Fibroblast of gingiva (primary cell): ENCODE results near the gene HEPN1.

Source experiments
- DNase-seq: peaks from one replicate; pipeline ENCODE4 v3.0.0-alpha.2; 2011; ENCODE audit warnings: low read depth

HEPN1 gene

DNA sequence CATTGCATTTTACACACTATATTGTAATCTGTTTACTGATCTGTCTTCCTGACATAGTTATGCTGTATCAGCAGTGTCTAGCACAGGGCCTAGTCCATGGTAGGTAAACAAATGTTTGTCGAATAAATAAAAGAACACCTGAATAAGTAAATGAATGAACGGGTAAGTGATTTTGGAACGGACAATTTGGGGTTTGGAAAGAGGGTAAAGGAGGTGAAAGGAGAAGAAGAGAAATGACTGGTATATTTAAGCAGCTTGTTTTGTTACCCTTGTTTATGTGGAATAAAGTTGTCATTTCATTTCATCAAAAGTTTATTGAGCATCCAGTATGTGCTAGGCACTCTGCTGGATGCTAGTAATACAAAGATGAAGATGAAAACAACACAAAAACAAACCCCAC lies at the start of gene HEPN1:
Gene HEPN1 (plus strand): TSS at position 301 of the 400 bp plus-strand sequence.
- no peak for DNase-seq

DNA sequence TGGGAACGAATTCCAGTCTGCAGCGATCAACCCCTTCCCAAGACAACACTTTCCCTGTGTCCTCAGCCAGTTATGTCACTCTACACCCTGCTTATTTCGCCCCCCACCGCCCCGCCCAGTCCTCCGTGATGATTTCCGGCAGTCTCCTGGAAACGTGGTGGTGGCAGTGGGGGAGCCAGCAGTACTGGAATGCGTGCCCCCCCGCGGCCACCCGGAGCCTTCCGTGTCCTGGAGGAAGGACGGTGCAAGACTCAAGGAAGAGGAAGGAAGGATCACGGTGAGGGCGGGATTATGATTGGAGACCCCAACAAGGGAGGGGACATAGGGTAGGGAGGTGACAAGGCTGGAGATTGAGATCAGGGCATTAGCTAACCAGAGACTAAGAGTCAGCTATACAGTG lies 49.7 kb upstream of the HEPN1 start:
- no peak for DNase-seq

DNA sequence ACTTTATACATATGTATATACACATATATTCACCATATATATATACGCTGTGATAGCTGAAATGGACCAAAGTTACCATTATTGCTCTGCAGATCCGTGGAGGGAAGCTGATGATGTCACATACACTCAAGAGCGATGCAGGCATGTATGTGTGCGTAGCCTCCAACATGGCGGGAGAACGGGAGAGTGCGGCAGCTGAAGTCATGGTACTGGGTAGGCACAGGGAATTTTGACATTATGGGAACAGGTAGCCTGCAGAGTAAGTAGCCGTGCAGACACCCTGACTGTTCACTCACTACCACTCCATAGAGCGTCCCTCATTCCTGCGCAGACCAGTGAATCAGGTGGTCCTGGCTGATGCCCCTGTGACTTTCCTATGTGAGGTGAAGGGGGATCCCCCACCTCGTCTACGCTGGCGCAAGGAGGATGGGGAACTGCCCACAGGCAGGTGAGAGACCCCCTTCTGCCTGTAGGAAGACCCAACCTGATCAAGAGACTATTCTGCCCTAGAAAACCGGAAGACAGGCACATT lies 49.1 kb upstream of the HEPN1 start:
- DNase-seq: no peak

DNA sequence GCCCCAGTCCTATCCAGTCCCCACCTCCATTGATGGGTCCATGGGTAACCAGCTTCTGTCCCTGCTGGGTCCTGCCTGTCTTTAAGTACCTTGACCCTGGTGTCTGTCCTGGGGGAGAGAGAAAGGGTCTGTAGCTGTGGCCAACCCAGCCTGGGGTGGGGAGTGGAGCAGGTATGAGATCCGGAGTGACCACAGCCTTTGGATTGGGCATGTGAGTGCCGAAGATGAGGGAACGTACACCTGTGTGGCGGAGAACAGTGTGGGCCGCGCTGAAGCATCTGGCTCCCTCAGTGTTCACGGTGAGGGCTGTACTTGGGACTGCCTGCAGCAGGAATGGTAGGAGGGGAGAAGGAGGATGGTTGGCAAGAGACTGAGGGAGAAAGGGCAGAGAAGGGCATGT lies 48.6 kb upstream of the HEPN1 start:
- no peak for DNase-seq

DNA sequence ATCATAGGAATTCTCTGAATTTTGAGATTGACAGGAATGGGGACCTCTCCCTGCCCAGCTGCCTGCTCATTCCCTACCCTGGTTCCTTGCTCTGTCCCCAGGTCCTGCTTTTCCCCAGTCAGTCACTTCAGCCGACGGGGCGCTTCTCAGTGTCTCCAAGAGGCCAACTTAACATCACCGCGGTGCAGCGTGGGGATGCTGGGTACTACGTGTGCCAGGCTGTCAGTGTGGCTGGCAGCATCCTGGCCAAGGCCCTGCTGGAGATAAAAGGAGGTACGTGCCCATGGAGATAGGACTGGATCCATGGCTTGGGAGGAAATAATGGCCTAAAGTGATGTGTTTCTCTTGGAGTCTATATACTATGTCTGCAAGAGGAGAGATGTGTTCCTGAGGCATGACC lies 46.8 kb upstream of the HEPN1 start:
- no peak for DNase-seq

DNA sequence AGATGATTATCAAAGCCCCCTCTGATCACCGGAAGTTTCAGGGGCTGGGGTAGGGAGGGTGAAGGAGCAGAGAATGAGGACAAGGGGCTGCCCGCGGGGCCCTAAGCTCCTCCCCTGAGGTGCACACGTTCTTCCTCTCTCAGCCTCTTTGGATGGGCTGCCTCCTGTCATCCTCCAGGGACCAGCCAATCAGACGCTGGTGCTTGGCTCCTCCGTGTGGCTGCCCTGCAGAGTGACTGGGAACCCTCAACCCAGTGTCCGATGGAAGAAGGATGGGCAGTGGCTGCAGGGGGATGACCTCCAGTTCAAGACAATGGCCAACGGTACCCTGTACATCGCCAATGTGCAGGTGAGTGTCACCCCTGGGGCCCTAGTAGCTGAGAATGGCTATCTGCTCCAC lies 46.3 kb upstream of the HEPN1 start:
- no peak for DNase-seq

DNA sequence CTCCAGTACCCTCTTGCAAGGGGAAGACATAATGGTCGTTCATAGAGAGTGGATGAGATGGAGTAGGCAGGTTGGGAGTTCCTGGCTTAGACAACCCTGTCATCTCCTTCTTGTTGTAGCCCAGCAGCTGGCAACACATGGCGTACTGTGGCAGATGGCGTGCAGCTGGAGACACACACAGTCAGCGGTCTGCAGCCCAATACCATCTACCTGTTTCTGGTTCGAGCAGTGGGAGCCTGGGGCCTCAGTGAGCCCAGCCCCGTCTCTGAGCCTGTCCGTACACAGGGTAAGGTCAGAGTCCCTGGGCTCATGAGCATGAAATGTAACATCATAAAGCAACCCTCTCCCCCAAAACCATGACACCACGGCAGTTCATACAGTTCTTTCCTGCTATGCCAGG lies 45.1 kb upstream of the HEPN1 start:
- no peak for DNase-seq

DNA sequence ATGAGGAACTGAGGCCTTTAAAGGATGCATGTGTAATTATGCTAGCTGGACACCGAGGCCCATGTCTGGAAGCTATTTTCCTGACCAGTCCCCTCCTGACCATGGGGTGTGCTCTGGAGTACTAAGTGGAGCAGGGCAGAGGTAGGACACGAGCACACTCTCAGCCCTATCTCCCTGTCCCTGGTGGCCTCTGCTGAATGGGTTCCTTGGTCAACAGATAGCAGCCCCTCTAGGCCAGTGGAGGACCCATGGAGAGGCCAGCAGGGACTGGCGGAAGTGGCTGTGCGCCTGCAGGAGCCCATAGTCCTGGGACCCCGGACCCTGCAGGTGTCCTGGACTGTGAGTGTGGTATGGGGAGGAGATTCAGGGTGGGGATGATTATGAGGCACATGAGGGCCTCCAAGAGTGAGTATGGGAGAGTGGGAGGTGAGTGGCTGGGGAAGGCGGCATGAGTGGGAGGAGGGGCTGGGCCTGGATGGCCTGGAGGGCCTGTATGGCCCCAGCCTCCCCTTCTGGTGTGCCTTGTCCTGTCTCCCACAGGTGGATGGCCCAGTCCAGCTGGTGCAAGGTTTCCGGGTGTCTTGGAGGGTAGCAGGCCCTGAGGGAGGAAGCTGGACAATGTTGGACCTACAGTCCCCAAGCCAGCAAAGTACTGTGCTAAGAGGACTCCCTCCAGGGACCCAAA lies 44.3 kb upstream of the HEPN1 start:
- no peak for DNase-seq

DNA sequence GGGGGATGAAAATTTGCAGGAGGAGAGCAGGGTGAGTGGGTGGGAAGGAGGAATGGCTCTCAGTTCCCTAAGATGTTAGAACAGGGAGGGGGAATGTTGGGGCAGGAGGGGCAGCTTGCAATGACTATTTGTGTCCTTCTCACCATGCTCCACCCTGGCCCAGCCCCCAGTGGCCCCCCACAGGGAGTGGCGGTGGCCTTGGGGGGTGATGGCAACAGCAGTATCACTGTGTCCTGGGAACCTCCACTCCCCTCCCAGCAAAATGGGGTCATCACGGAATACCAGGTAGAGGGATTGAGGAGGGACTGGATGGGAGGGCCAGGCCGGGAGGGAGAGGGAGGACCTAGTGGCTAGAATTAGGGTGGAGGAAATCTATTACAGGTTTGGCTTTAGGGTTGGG lies 43.6 kb upstream of the HEPN1 start:
- no peak for DNase-seq

DNA sequence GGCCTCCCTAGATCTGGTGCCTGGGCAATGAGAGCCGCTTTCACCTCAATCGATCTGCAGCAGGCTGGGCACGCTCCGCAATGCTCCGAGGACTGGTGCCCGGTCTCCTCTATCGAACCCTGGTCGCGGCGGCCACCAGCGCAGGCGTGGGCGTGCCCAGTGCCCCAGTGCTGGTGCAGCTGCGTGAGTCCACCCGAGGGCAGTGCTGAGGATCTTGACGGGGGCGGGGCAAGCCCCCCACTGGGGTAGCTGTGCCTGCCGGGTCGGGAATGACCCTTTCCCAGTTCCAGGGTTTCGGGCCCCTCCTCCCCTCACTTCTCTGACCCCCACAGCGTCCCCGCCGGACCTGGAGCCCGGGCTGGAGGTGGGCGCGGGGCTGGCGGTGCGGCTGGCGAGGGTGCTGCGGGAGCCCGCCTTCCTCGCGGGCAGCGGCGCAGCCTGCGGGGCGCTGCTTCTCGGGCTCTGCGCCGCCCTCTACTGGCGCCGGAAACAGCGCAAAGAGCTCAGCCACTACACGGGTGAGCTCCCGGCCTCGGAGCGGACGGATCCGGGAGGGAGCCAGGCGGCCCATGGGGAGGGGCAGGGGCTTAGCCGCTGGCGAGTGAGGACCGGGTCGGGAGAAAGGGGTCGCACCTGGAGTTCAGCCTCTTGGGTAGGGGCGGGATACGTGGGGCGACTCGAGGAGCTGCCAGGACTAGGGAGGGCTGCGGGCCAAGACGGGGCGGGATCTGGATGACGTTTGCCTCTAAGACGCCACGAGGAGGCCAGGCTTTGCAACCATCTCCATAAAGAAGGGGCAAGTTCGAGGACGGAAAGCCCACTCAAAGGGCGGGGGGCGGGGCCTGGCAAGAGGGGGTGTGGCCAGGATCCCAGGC lies 42.9 kb upstream of the HEPN1 start:
- peak; percentile 92 for DNase-seq

DNA sequence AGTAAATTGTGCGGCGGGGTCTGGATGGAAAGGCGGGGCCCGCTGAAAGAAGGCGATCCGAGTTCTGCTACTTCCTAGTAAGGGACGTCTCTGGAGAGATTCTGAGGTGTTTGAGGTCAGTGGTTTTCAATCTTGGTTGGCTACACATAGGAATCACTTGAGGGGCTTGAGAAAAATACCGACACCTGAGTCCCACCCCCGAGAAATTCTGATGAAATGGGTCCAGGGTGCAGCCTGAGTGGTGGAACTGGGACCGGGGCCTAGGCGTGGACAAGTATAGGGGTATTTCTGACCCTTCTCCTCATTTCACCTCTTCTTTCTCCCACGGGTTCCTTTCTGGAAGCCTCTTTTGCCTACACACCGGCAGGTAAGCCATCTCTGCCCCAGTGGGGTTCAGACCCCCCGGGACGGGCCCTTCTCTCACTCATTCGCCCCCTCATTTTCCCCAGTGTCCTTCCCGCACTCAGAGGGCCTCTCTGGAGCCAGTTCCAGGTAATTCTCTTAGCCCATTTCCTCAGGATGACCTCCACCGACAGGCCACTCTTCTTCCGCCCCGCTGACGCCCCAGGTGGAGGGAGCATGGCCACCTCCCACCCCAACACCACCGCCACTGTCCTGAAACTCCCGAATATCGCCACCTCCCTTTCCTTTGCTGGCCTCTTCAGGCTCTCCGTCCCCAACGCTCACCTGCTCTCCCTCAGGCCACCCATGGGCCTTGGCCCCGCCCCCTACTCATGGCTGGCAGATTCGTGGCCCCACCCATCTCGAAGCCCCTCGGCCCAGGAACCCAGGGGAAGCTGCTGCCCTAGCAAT lies 42.0 kb upstream of the HEPN1 start:
- no peak for DNase-seq

DNA sequence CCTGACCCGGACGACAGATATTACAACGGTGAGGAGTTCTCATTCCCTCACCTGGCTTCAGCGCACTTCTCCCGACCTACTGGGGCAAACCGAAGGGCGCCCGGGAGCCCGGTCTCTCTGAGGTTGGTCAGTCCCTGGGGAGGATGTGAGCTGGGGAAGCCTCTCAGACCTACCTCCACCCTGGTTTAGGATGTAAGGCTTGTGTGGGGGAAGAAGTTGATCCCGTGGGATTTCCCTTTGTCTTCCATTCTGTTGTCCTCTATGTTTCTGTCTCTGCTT lies 41.5 kb upstream of the HEPN1 start:
- no peak for DNase-seq

DNA sequence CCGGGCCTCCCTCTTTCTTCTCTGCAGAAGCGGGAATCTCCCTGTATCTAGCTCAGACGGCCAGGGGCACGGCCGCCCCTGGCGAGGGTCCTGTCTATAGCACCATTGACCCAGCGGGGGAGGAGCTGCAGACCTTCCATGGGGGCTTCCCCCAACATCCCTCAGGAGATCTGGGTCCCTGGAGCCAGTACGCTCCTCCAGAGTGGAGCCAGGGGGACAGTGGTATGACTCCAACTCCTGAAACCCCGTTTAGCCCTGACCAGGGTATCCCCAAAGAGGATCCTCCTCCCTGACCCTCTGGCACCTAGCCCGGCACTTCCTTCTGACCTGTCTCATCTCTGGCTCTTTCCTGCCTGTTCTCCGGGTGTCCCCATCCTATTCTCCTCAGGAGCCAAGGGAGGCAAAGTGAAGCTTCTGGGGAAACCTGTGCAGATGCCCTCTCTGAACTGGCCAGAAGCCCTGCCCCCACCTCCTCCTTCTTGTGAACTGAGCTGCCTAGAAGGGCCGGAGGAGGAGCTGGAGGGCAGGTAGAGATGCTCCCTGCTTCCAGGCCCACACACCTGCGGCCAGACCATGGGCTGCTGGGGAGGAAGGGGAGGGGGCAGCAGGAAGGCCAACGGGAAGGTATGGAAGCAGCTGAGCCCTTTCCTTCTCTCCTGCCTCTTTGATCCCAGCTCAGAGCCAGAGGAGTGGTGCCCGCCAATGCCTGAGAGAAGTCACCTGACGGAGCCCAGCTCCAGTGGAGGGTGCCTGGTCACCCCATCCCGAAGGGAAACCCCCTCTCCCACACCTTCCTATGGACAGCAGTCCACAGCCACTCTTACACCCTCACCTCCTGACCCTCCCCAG lies 40.9 kb upstream of the HEPN1 start:
- DNase-seq: no peak

DNA sequence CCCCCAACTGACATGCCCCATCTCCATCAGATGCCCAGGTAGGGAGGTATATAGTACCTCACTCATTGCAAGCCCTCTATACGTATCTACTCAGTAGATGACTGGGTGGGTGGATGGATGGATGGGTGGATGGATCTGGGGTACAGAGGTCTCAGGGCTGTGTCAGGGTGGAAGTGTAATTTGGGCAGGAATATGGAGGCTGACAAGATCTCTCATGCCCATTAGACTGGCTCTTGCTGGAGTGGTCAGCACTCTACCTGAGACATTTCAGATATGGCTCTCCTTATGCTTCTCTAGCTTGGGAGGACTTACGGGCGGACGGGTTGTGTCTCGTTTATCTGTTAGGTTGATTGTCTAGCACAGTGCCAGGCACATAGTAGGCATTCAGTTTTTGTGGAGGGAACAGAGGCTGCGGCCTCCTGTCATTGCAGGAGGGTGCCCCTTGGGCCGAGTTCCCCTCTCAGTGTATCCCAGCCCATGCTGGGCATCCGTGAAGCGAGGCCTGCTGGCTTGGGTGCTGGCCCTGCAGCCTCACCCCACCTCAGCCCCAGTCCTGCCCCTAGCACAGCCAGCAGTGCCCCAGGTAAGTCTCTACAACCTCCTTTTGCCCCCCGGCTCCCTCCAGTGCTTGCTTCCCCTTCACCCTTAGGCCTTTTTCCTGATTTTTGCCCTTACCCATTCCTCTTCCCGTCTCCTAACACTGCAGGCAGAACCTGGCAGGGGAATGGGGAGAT lies 40.1 kb upstream of the HEPN1 start:
- DNase-seq: no peak

DNA sequence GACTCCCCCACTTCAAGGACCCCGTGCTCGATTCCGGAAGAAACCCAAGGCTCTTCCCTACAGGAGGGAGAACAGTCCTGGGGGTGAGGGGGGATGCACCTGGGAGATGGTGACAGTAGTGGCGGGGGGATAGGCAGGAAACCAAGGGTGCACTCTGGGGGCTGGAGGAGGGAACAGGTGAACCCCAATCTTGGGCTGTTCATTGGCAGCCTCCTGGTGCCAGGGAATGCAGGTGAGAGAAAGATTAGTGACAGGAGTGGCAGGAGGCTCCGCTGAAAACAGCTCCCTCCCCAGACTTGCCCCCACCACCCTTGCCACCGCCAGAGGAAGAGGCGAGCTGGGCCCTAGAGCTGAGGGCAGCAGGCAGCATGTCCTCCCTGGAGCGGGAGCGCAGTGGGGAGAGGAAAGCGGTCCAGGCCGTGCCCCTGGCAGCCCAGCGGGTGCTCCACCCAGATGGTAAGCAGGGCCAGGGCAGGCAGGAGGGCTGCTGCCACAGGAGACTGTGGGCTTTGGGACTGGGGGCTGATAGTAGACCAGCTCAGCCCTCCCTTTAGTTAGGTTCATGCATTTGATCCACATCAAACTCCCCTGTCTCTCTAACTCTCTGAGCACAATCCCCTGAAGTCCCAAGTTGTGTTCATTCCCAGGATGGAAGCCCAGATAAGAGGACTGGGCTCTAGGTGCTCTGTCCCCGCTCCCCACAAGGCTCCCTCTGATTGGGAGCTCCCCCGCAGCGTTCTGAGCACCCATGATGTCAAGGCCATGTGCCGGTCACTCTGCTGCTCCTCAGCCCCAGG lies 39.4 kb upstream of the HEPN1 start:
- DNase-seq: no peak

DNA sequence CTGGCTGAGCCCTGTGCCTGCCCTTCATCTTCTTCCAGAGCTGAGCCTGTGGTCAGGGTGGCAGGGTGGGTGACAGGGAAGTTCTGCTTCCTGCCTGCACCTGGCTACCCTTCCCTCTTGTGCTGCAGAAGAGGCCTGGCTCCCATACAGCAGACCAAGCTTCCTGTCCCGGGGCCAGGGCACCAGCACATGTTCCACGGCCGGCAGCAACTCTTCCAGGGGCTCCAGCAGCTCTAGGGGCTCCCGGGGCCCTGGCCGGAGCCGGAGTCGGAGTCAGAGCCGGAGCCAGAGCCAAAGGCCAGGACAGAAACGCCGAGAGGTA lies 38.8 kb upstream of the HEPN1 start:
- DNase-seq: no peak

DNA sequence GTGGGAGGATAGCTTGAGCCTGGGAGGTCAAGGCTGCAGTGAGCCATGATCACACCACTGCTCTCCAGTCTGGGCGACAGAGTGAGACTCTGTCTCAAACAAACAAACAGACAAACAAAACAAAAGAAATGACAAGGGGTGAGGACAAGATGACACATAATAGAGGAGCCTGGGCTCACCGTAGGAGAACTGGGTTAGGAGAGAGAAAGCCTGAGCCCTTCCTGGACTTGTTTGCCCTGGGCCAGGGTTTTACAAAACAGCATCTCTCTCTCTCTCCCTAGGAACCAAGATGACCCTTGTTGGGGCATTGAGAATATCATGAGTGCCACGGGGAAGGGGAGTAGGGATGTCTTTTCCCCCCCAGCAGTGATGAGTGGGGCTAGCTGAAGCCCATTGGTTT lies 38.1 kb upstream of the HEPN1 start:
- no peak for DNase-seq

DNA sequence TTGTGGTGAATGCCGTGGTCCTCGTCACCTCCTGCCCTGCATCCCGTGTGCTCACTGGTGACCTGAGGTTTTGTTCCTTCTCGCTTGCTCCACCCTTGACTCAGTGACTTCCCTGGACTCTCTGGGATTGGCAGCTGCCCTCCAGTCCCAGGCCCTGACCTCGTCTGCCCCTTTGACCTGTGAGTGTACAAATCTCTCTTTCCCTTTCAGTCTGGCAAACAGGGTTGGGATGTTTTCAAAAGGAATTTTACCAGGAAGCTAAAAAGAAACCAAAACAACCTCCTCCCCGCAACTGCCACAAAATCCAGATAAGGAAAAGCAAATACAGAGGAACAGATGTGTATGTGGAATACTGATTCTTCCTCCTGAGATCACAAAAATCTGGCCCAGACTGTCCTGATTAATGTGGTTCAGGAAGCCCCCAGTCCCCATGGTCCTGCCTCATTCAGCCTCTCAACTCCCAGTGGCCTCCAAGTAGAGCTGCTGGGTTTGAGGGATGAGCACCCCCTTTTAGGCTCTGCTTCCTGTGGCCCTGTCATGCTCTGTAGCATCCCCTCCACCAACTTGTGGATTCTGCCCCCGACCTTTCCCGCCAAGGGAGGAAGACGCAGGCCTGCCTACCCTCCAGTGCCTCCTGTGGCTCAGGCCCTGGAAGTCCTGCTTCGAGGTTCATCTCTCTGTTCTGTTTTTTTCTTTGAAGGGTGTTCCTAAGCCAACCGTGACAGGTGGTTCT lies 36.5 kb upstream of the HEPN1 start:
- no peak for DNase-seq

DNA sequence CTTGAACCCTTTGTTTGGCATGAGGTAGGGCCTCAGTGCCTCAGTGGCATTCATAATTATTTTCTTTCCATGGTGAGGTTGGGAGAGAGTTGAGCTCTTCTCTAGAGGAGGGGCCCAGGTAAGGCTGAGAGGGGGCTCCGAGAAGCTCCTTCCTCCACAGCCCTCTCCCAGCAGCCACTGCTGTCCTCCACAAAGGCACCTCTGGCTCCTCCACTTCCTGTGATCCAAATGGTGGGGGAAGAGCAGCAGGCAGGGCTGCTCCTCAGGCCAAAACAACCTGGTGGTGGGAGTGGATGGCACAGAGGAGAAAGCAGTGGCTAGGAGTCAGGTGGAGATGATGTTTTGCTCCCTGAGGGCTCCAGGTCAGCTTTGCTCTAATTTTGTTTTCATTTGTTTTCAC lies 34.7 kb upstream of the HEPN1 start:
- DNase-seq: no peak
